Measurements from ENCODE around the gene MTERF4.

MTERF4 gene

DNA sequence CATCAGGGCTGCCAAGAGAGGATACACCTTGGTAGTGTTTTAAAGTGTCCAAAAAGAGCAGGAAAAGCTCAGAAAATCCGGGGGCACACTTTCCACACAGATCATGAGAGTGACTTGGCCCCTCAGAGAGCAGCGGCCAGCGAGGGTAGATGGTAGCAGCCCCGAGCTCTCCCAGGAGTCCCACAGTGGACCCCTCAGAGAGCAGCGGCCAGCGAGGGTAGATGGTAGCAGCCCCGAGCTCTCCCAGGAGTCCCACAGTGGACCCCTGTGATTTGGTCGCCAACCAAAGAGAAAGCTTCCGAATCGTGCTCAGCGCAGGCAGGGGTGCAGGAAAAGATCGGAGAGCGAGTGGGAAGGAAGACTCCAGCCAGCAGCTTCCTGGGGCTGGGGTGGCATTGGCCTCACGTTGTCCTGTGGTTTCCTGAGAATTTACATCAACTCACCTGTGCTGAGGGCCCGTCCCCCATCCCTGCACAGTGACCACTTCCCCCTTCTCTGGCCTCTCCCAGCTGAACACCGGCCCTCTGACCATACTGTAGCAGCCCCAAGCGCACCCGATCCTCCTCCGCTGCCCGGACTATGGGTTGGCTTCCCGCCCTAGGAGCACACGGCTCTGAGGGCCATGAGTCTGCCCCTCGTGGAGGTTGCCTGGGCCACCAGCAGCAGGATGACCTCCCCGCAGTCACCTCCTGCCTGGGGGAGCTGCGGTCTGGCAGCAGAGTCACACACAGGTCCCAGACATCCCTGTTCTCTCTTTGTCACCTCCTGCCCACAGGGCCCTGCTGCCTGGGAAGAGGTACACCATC, 33.7 kb downstream of the MTERF4 start:
- no peak for DNase-seq

DNA sequence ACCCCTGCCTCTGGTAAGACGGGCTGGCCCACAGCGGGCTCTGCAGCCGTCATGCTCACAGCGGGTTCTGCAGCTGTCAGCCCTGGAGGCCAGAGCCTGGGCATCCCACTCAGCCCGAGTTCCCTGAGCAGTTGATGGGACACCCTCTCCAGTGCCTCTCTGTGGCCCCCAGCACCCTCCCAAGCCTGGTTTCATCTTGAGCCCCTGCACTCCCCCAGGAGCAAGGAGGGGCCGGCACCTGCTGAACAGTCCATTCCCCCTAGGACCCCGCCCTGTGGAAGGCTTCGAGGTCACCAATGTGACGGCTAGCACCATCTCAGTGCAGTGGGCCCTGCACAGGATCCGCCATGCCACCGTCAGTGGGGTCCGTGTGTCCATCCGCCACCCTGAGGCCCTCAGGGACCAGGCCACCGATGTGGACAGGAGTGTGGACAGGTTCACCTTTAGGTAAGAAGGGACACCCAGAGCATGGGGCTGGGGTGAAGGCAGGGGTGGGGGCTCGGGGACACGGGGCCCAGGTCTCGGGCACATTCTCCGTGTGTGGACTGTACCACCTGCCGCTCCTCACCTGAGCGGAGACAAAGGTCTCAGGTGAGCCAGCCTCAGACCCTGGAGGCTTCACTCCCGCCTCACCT, 34.5 kb downstream of the MTERF4 start:
- no peak for DNase-seq

DNA sequence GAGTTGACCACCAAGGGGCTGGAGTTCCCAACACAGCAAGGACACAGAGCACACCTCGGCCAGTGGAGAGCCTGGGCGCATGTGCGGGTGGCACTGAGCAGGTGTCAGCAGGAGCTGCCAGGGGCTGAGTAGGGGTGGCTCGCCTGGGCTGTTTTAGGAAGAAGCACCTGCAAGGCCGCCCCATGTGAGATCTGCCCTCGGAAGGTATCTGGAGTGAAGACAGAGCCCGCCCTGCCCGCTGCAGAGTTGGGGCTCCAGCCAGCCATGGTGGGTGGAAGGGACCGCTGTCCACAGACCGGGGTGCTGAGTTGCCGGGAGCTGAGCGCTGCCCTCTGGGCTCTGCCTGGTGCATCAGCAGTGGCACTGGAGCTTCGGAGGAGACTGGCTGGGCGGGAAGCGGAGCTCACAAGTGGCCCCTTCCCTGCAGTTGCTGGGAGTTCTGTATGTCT, 35.2 kb downstream of the MTERF4 start:
- DNase-seq = no peak

DNA sequence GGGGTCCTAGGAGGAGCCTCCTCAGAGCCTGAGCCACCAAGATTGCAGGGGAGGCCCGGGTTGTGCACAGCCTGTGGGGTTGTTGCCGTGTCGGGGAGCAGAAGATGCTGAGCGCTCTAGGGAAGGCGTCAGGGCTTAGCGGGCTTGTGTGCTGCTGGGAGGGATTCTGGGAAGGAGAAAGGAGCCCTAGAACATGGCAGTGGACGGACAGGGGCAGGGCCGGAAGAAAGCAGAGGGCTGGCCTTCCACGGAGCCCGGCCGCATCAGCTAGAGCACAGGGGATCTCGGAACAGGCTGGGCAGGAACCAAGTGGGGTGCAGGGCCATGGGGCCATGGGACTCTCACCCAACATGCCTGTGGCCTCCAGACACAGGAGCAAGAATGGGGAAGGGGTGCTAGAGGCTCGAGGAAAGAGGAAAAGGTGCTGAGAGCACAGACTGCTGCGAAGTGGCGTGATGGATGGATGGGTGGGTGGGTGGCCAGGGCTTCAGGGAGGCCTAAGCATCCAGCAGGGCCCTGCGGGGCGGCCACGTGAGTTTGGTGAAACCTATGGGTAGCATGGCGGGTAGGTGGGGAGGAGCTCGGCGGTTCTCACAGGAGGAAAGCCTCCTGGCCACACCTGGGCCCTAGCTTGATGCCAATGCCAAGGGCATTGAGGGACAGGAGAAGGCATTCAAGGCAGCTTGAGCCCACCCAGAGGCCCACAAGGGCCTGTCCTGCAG, 35.8 kb downstream of the MTERF4 start:
- DNase-seq = no peak

- no peak for DNase-seq
Measured at GRCh38 chr2:241065355-241065803, 36.7 kb downstream of the MTERF4 start.

GRCh38 chr2:241064802-241065354, 37.2 kb downstream of the MTERF4 start:
- DNase-seq = no peak

GRCh38 chr2:241064008-241064801, 37.9 kb downstream of the MTERF4 start:
- no peak for DNase-seq

DNA sequence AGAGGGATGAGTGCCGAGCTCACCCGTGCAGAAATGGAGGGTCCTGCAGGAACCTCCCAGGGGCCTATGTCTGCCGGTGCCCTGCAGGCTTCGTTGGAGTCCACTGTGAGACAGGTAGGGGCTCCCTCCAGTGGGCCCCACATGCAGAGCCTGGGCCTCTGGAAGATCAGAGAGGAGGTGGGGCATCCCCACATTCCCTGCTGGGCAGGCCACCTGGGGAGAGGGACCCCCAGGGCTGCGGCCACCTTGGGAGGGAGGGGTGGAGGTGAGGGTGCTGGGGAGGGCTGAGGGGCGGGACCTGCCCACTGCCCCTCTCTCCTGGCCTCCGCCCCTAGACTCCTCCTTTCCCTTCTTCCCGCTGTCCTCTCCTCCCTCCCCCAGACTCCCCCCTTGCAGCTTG, 38.5 kb downstream of the MTERF4 start:
- DNase-seq = no peak

GRCh38 chr2:241063093-241063551, 39.0 kb downstream of the MTERF4 start:
- DNase-seq = no peak

DNA sequence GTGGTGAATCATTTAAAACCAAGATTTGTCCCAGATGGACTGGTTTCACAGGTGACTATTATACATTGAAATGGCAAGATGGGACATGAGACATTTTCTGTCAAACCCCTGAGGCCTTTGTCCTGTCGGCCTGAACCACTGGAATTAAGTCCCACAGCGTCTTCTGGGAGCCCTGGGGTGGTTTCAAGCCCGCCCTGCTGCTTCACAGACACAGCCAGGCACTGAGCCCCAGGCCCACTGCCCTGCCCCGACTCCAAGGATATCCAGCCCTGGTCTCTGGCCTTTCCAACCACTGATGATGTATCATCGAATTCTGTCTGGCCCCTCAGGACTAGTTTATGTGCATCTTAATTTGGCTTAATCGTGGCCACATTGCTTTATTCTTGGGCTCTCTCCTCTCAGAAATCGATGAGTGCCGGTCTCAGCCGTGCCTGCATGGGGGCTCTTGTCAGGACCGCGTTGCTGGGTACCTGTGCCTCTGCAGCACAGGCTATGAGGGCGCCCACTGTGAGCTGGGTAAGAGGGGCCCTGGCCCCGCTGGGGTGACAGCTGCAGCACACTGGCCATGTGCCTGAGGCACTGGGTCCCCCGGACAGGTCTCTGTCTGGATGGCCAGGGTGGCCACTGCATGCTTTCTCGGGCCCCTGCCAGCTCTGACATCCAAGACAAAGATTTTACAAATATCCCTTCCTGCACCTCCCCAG, 39.5 kb downstream of the MTERF4 start:
- DNase-seq = no peak

DNA sequence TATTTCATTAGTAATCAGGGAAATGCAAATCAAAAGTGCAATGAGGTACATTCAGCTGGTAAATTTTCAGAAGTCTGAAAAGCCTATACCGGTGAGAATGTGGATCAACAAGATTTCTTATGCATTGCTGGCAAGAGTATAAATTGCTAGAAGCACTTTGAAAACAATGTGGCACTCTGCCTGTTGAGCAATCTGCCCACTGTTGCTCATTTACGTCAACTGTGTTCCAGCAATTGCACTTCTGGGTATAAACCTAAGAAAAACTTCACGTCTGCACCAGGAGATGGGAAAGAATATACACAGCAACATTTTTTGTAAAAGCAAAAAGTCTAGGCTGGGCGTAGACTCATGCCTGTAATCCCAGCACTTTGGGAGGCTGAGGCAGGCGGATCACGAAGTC, 40.8 kb downstream of the MTERF4 start:
- DNase-seq = no peak

DNA sequence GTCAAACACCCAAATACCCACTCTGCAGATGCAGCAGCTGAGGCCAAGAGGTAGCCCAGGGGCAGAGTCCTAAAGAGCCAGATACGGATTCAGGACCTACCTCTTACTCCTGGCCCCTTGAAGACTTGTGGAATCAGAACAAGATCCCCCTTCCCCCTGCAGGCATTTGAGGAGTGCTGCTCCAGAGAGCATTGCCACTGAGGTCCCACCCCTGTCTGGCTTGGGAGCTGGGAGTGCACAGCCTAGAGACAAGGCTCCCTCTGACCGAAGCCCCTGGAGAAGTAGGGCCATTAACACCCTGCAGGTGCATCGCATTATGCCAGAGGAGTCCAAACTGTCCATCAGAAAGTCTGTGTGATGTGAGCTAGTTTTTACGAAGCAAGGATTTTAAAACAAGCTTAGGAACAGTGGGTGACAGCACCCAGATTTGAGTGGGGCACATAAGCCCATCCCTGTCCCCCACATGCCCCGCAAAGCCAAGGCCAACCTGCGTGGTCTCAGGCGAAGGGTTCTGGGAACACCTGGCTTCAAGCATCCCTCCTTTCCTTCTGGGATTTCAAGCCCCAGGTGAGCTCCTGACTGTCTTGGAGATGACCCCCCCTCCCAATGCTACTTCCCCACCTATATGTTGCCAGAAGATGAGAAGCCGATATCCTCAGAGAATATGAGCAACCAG, 48.4 kb downstream of the MTERF4 start:
- DNase-seq = no peak

DNA sequence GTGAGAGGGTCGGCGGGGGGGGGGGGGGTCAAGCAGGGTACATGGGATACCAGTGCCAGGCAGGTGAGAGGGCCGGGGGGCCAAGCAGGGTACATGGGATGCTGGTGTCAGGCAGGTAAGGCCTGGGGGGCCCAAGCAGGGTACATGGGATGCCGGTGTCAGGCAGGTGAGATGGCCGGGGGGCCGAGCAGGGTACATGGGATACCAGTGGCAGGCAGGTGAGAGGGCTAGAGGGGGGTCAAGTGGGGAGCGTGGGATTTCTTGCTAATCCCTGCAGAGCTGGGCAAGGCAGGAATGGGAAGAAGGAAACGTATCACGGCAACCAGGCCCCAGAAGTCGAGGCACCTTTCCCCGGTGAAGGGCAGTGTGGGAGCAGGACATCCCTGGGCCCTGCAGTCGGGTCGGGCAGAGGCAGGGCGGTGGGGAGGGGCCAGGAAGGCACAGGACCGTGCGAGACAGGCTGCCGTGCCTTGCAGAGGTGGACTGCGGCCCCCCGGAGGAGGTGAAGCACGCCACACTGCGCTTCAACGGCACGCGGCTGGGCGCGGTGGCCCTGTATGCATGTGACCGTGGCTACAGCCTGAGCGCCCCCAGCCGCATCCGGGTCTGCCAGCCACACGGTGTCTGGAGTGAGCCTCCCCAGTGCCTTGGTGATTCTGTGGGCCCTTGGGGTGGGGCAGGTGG, 49.3 kb downstream of the MTERF4 start:
- no peak for DNase-seq

DNA sequence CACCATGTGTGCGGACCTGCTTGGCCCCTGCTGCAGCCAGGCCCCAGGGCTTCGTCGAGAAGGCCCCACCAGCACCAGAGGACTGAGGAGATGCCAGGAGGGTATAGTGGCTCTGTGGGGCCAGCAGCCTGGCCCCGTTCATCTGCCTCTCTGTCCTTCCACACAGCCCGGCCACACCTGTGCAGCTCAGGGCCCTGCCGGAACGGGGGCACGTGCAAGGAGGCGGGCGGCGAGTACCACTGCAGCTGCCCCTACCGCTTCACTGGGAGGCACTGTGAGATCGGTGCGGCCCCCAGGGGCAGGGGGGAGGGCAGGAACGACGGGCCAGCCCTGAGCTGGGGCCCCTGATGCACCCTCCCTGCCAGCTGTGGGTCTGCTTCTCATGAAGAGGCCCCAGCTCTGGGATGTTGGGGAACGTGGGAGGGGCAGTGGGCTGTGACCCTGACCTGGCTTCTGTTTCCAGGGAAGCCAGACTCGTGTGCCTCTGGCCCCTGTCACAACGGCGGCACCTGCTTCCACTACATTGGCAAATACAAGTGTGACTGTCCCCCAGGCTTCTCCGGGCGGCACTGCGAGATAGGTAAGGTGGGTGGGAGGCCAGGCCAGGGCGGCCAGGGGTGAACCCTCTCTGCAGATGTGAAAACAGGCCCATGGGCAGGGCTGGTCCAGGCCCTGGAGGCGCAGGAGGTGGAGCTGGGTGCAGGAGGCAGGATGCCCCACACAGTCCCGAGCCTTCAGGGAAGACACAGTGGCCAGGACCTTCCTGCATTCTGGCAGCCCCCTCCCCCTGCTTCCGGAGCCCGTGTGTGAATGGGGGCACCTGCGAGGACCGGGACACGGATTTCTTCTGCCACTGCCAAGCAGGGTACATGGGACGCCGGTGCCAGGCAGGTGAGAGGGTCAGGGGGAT, 50.3 kb downstream of the MTERF4 start:
- no peak for DNase-seq

DNA sequence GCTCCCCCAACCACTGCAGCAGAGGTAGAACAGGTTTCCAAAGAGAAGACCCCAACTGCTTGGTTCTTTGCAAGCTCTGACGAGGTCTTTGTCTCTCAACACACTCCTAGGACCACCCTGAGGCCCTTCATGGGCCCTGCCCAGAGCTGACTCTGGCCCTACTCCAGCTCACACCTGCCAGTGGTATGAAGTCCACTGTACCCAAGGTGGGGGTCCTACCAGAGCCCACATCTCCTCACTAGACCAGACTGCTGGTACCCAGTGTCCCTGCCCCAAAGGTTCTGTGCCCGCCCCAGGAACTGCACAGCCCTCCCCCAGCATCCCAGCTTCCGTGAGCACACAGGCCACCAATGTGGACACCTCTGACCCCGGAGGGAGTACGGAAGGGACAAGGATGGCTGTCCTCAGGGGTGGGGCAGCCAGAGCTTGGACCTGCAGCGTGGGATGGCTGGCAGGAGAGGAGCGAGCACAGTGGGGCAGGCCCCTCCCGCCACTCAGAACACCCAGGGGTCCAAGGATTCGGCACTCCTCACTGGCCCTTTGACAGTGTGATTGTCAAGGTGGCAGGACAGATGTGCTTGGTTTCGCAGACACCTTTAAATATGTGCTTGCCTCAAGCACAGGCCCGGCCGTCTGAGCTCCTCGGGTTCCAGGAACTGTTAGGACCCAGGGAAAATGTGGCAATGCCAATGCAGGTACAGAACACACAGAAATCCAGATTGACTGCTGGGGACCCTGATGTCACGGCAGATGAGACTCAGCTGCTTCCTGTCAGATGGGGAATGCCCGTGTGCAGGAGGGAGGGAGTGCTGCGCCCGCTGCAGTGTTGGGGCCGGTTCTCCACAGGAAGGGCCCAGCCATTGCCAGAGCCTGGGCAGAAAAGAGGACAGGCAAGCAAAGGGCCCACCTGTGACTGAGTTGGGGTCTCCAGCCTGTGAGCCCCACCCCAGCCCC, 51.2 kb downstream of the MTERF4 start:
- no peak for DNase-seq

- peak; percentile 25 for DNase-seq
Measured at GRCh38 chr2:241049739-241050623, 52.1 kb downstream of the MTERF4 start.

DNA sequence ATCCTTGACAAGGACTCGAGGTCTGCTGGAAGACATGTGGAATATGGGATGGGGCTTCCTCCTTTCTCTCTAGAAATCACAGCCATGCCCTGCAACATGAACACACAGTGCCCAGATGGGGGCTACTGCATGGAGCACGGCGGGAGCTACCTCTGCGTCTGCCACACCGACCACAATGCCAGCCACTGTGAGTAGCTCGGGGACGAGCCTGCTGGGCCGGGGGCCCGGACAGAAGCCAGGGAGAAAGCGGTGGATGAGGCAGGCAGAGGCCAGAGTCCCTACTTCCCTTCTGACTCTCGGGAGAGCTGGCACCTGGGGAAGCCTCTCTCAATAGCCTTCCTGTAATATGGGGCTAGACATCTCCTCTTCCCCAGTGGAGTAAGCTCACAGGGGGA, 53.1 kb downstream of the MTERF4 start:
- no peak for DNase-seq
